IMR-90 (cell line): ENCODE measurements around the gene TREML2. TPM values are rescaled to one million over a fixed set of nuclear protein-coding genes. Genes with fewer than 3 reads are reported as not detected.

Experiments used
- ATAC-seq: fragments of 200-7000 bp; cut with Tn5 transposase; 2 replicates; pipeline ENCODE4 v1.9.1; 2020; ENCODE audit warnings: low read depth, mild to moderate bottlenecking, moderate library complexity
- BruUV-seq: library from RNA; stranded (reverse); fragments of 400-500 nt; replicated peaks from 2 replicates; lab custom pipeline; 2021; lab: Mats Ljungman, UMichigan
- CTCF ChIA-PET: fragments of 300-600 bp; formaldehyde crosslinking; extraction: SDS; loops from one replicate; lab custom pipeline; 2021; ENCODE audit warnings: antibody characterized with exemption; lab: Yijun Ruan, JAX
- POLR2A ChIA-PET: fragments of 300-600 bp; sonication (Branson Sonifier 250); formaldehyde crosslinking; loops from one replicate; lab custom pipeline; 2022; ENCODE audit warnings: antibody characterized with exemption; ENCODE audit not compliant: unreplicated experiment; lab: Charles Lee
- DNase-seq: peaks from one replicate; pipeline ENCODE4 v3.0.0; 2013
- H2AFZ ChIP-seq: replicated peaks from 2 replicates; pipeline ENCODE3; 2013; ENCODE audit warnings: low read length, mild to moderate bottlenecking; ENCODE audit not compliant: poor library complexity
- H2AK5ac ChIP-seq: 2 replicates; pipeline ENCODE4 v1.6.1; 2013; ENCODE audit warnings: low read depth, low read length, inconsistent platforms
- H2AK9ac ChIP-seq: replicated peaks from 2 replicates; pipeline ENCODE3; 2013; ENCODE audit warnings: mild to moderate bottlenecking, low read depth, low read length, moderate library complexity; ENCODE audit not compliant: poor library complexity
- H2BK120ac ChIP-seq: 2 replicates; pipeline ENCODE4 v1.6.1; 2013; ENCODE audit warnings: low read depth, low read length, inconsistent platforms
- H2BK15ac ChIP-seq: 3 replicates; pipeline ENCODE4 v1.6.1; 2013; ENCODE audit warnings: low read depth, low read length, inconsistent platforms
- H2BK20ac ChIP-seq: 2 replicates; pipeline ENCODE4 v1.6.1; 2013; ENCODE audit warnings: low read depth, mild to moderate bottlenecking, inconsistent platforms, low read length, moderate library complexity
- H2BK5ac ChIP-seq: 2 replicates; pipeline ENCODE4 v1.6.1; 2013; ENCODE audit warnings: mild to moderate bottlenecking, low read depth, low read length, inconsistent platforms; ENCODE audit not compliant: poor library complexity, severe bottlenecking
- H3K14ac ChIP-seq: replicated peaks from 2 replicates; pipeline ENCODE4 v1.6.1; 2013; ENCODE audit warnings: low read depth, low read length, inconsistent platforms
- H3K18ac ChIP-seq: 2 replicates; pipeline ENCODE4 v1.6.1; 2013; ENCODE audit warnings: low read depth, low read length, control low read depth
- H3K23ac ChIP-seq: 2 replicates; pipeline ENCODE4 v1.6.1; 2013; ENCODE audit warnings: low read depth, low read length, inconsistent platforms
- H3K27ac ChIP-seq: 2 replicates; pipeline ENCODE4 v1.5.1; 2013; ENCODE audit warnings: mild to moderate bottlenecking, control low read depth, low read length; ENCODE audit not compliant: insufficient read depth
- H3K27me3 ChIP-seq: 2 replicates; pipeline ENCODE4 v1.6.1; 2013; ENCODE audit warnings: low read length; ENCODE audit not compliant: control insufficient read depth, insufficient read depth
- H3K36me3 ChIP-seq: 2 replicates; pipeline ENCODE4 v1.6.1; 2013; ENCODE audit warnings: low read length, mixed read lengths; ENCODE audit not compliant: control insufficient read depth, insufficient read depth
- H3K4ac ChIP-seq: 2 replicates; pipeline ENCODE4 v1.6.1; 2013; ENCODE audit warnings: low read depth, low read length, inconsistent platforms
- H3K4me1 ChIP-seq: 2 replicates; pipeline ENCODE4 v1.6.1; 2013; ENCODE audit warnings: low read length, mixed read lengths; ENCODE audit not compliant: control insufficient read depth, insufficient read depth
- H3K4me2 ChIP-seq: 2 replicates; pipeline ENCODE4 v1.6.1; 2013; ENCODE audit warnings: low read depth, mild to moderate bottlenecking, control low read depth, low read length, moderate library complexity
- H3K4me3 ChIP-seq: 2 replicates; pipeline ENCODE4 v1.5.1; 2013; ENCODE audit warnings: low read depth, mild to moderate bottlenecking, control low read depth, low read length, moderate library complexity; ENCODE audit not compliant: insufficient read depth
- H3K56ac ChIP-seq: 2 replicates; pipeline ENCODE4 v1.6.1; 2013; ENCODE audit warnings: low read length, inconsistent platforms; ENCODE audit not compliant: insufficient read depth; ENCODE audit errors: extremely low read depth
- H3K79me1 ChIP-seq, 2 experiments: 2 replicates each; pipeline ENCODE4 v1.6.1; 2013; ENCODE audit warnings: low read length in 2 of 2, inconsistent platforms in 1 of 2, low read depth in 1 of 2
- H3K9ac ChIP-seq: 2 replicates; pipeline ENCODE4 v1.6.1; 2013; ENCODE audit warnings: low read depth, low read length, control low read depth
- H3K9me1 ChIP-seq: 2 replicates; pipeline ENCODE4 v1.6.1; 2013; ENCODE audit warnings: low read length, inconsistent platforms; ENCODE audit not compliant: insufficient read depth
- H3K9me3 ChIP-seq: 2 replicates; pipeline ENCODE4 v1.6.1; 2013; ENCODE audit warnings: low read length; ENCODE audit not compliant: control insufficient read depth, insufficient read depth
- H4K20me1 ChIP-seq: 2 replicates; pipeline ENCODE4 v1.6.1; 2013; ENCODE audit warnings: low read length, inconsistent platforms; ENCODE audit not compliant: insufficient read depth
- H4K5ac ChIP-seq: 2 replicates; pipeline ENCODE4 v1.6.1; 2013; ENCODE audit warnings: mild to moderate bottlenecking, low read depth, low read length, control low read depth
- H4K8ac ChIP-seq, 2 experiments: 2 replicates each; pipeline ENCODE4 v1.6.1; 2013; ENCODE audit warnings: low read depth in 2 of 2, low read length in 2 of 2, control low read depth in 1 of 2, inconsistent platforms in 1 of 2
- H4K91ac ChIP-seq: 2 replicates; pipeline ENCODE4 v1.6.1; 2013; ENCODE audit warnings: low read depth, low read length, inconsistent platforms; ENCODE audit not compliant: insufficient read depth
- FOS ChIP-seq: fragments of 150-350 bp; IDR thresholded peaks from 2 replicates; pipeline ENCODE4 v1.6.1; 2016; ENCODE audit warnings: low read depth, low read length
- WGBS, 2 experiments: methylation state at CpG; one replicate each; pipeline versions ENCODE4 v1.1.5 to v1.1.7; 2013; ENCODE audit warnings: missing lambda C conversion rate in 2 of 2; ENCODE audit not compliant: insufficient read length in 1 of 2; ENCODE audit errors: extremely low coverage in 2 of 2; 5-methylcytosine and 5-hydroxymethylcytosine counted together
- dilution Hi-C: fragments of 300-500 bp; cut with HindIII; formaldehyde crosslinking; loops from one replicate; pipeline ENCODE4 v1.14.3; 2018; ENCODE audit warnings: low sequenced_read_pairs; ENCODE audit not compliant: unreplicated experiment
- in situ Hi-C: fragments of 300-500 bp; cut with MboI; formaldehyde crosslinking; loops from 3 replicates; pipeline ENCODE4 v1.14.3; 2019; ENCODE audit warnings: low sequenced_read_pairs, inconsistent platforms, mixed read lengths
- intact Hi-C: fragments of 100-400 bp; cut with micrococcal nuclease; formaldehyde crosslinking; loops from 2 replicates; pipeline ENCODE4 v1.10.0; 2022
- polyA plus RNA-seq, 3 experiments: library from polyadenylated mRNA; depleted of rRNA; stranded (reverse); fragments of >200 nt; gene quantifications; 2 replicates each; pipeline ENCODE4 v1.2.3, GENCODE V29; 2012; ENCODE audit warnings: low replicate concordance in 1 of 3
- total RNA-seq: library from RNA; depleted of rRNA; stranded (reverse); fragments of >200 nt; gene quantifications from 2 replicates; pipeline ENCODE4 v1.2.3, GENCODE V29; 2012

TREML2 gene
- total and polyA plus RNA-seq, 2 of the 4 experiments (the other 2 are of a cell fraction) = not detected

GRCh38 chr6:41222045-41222444 lies 21.1 kb upstream of the TREML2 start:
- Histone ChIP-seq H2BK20ac (no peak overlapping the region), H3K9ac (no peak overlapping the region), H3K4me2 (no peak overlapping the region), H3K56ac (no peak overlapping the region), H4K8ac (no peak overlapping the region), H2BK5ac (no peak overlapping the region), H2BK120ac (no peak overlapping the region), H3K9me1 (no peaks in the 10 kb centered on the region), H3K4me3 (no peak overlapping the region), H2AFZ (no peak overlapping the region), H3K4me1 (no peaks in the 10 kb centered on the region), H3K18ac (no peak overlapping the region), H3K27ac (no peak overlapping the region), H3K9me3 (no peaks in the 10 kb centered on the region), H3K27me3 (no peaks in the 10 kb centered on the region), H3K14ac (no peak overlapping the region), H3K36me3 (no peaks in the 10 kb centered on the region), H4K91ac (no peak overlapping the region), H2AK9ac (no peak overlapping the region), H3K4ac (no peak overlapping the region), H3K79me1 (no peaks in the 10 kb centered on the region), H3K23ac (no peak overlapping the region), H4K5ac (no peak overlapping the region), H2AK5ac (no peak overlapping the region), H2BK15ac (no peak overlapping the region), H4K20me1 (no peaks in the 10 kb centered on the region)
- DNase-seq (no peak), ATAC-seq (no peak)
- intact Hi-C loops (no loop called here), dilution Hi-C loops (no loop called here), in situ Hi-C loops (no loop called here)
- POLR2A ChIA-PET = no interaction called here
- WGBS, 2 experiments = 48% methylated on average over 2 of the region's 4 CpGs; no CpG with 5 or more reads in 1 of the 2 experiments
- no peak for TF ChIP-seq FOS
- CTCF ChIA-PET = no interaction called here
- BruUV-seq = no TSS peak
